Measurements from ENCODE around the gene BCAS1.

Gene BCAS1

DNA sequence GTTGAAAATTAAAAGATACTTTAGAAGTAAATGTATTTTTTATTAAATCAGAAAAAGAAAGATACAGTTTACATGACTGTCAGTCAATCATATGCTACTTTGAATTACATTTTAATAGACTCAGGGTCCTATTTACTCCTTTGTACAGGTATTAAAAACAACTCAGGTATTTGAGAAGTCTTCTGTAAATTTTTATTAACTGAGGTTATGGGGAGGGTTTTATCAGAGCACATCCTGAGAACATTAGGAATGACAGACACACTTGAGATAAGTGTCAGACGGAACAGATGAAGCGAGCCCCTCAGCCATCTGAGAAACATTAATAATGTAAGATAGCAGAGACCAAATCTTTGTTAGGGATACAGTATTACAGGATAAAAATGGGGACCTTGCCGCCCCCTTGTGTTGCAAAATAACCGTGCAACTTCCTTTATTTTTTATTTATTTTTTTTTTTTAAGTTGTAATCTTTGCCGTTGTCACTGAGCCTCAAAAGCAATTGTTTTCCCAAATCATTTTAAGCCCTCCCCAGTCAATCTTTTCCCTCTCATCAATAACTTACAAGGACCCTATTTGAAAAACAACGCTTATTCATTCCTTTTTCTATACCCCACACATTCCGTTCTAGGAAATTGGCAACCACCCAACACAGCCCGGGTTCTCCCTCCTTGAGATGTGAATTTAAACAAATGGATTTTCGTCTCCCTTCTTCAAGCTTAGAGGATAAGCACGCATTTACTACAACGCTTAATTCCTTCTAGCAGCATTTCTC is 126.7 kb downstream of the BCAS1 start (continued):
- TF ChIP-seq ZNF654 (tag by site-specific recombination; IDR thresholded peaks at IDR 0.05; ENCODE audit: low read depth) (peak; percentile 55), ZNF121 (tag by site-specific recombination; IDR thresholded peaks at IDR 0.05) (no peak), SP7 (tag by site-specific recombination; IDR thresholded peaks at IDR 0.05) (peak; percentile 36; the same call in 1 of the 2 replicates), ZNF362 (tag by site-specific recombination; IDR thresholded peaks at IDR 0.05) (peak; percentile 47; the same call in 1 of the 2 replicates), ZNF394 (tag by site-specific recombination; IDR thresholded peaks at IDR 0.05; ENCODE audit: borderline replicate concordance) (no peak)

GRCh38 chr20:53942973-53943372 is 127.4 kb downstream of the BCAS1 start:
- ChIA-PET CTCF (no interaction called here), POLR2A (no interaction called here)
- Histone ChIP-seq H3K27ac (ENCODE audit: extremely low read depth, low read depth, low read length) (no peak overlapping the region), H3K9me3 (ENCODE audit: control insufficient read depth, insufficient read depth, low read depth, low read length) (no peaks in the 10 kb centered on the region), H3K4me3 (ENCODE audit: low read depth, low read length) (no peak overlapping the region), H3K36me3 (ENCODE audit: control insufficient read depth in 2 of 2, insufficient read depth in 1 of 2, low read length in 2 of 2) (no peaks in the 10 kb centered on the region), H3K4me1 (ENCODE audit: control insufficient read depth, insufficient read depth, low read length) (no peaks in the 10 kb centered on the region)
- TF ChIP-seq, protein P1, sequence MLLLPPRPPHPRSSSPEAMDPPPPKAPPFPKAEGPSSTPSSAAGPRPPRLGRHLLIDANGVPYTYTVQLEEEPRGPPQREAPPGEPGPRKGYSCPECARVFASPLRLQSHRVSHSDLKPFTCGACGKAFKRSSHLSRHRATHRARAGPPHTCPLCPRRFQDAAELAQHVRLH (tag by site-specific recombination; IDR thresholded peaks at IDR 0.05) = no peak
- TF ChIP-seq ZNF302 (tag by site-specific recombination; IDR thresholded peaks at IDR 0.05; ENCODE audit: low read depth) = no peak
- TF ChIP-seq, protein P2, sequence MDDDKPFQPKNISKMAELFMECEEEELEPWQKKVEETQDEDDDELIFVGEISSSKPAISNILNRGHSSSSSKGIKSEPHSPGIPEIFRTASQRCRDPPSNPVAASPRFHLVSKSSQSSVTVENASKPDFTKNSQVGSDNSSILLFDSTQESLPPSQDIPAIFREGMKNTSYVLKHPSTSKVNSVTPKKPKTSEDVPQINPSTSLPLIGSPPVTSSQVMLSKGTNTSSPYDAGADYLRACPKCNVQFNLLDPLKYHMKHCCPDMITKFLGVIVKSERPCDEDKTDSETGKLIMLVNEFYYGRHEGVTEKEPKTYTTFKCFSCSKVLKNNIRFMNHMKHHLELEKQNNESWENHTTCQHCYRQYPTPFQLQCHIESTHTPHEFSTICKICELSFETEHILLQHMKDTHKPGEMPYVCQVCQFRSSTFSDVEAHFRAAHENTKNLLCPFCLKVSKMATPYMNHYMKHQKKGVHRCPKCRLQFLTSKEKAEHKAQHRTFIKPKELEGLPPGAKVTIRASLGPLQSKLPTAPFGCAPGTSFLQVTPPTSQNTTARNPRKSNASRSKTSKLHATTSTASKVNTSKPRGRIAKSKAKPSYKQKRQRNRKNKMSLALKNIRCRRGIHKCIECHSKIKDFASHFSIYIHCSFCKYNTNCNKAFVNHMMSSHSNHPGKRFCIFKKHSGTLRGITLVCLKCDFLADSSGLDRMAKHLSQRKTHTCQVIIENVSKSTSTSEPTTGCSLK (tag by site-specific recombination; IDR thresholded peaks at IDR 0.05) = no peak
- TF ChIP-seq TRIM28 (IDR thresholded peaks at IDR 0.05; ENCODE audit: borderline replicate concordance, low read length) = no peak
- TF ChIP-seq ZNF776 (tag by site-specific recombination; IDR thresholded peaks at IDR 0.05; ENCODE audit: borderline replicate concordance) = no peak
- no peak for TF ChIP-seq ZNF37A (tag by site-specific recombination; IDR thresholded peaks at IDR 0.05)
- TF ChIP-seq ZNF155 (tag by site-specific recombination; IDR thresholded peaks at IDR 0.05) = no peak

DNA sequence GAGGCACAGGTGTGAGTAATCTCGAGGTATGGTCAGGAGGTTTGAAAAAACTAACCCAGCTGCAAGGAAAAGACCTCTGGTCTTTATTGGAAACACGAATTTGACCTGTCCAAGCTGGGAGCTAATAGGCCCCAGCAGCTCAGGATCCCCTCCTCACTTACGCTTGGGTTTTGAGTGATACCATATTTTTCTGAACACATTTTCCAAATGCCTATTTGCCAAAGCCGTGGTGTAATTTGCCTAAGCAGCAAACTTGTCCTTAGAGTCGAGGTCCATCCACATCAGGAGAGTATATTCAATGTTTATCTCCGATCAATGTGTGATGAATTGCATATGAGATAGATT is 128.0 kb downstream of the BCAS1 start:
- CTCF ChIA-PET = interaction anchor here (0.5 to 3.4 kb wide), 5 partner anchors 18 to 378 kb away, joined by 3 to 21 read pairs (median 3); no protein-coding TSS in a partner anchor
- H3K4me3 ChIP-seq (ENCODE audit: low read depth, low read length) = no peak overlapping the region

More for the DNA sequence above, 128.0 kb downstream of the BCAS1 start:
- POLR2A ChIA-PET = no interaction called here
- H3K4me1 ChIP-seq (ENCODE audit: control insufficient read depth, insufficient read depth, low read length) = no peaks in the 10 kb centered on the region
- TF ChIP-seq KLF16 (tag by site-specific recombination; IDR thresholded peaks at IDR 0.05) = no peak
- no peak for TF ChIP-seq ZNF416 (tag by site-specific recombination; IDR thresholded peaks at IDR 0.05)
- TF ChIP-seq, protein P3, sequence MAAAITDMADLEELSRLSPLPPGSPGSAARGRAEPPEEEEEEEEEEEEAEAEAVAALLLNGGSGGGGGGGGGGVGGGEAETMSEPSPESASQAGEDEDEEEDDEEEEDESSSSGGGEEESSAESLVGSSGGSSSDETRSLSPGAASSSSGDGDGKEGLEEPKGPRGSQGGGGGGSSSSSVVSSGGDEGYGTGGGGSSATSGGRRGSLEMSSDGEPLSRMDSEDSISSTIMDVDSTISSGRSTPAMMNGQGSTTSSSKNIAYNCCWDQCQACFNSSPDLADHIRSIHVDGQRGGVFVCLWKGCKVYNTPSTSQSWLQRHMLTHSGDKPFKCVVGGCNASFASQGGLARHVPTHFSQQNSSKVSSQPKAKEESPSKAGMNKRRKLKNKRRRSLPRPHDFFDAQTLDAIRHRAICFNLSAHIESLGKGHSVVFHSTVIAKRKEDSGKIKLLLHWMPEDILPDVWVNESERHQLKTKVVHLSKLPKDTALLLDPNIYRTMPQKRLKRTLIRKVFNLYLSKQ (tag by site-specific recombination; IDR thresholded peaks at IDR 0.05; ENCODE audit: borderline replicate concordance) = no peak
- no peak for TF ChIP-seq ZNF394 (tag by site-specific recombination; IDR thresholded peaks at IDR 0.05; ENCODE audit: borderline replicate concordance)
- no peak for TF ChIP-seq SP3 (tag by site-specific recombination; IDR thresholded peaks at IDR 0.05)
- no peak for TF ChIP-seq ZNF266 (tag by site-specific recombination; IDR thresholded peaks at IDR 0.05; ENCODE audit: low read depth)
- TF ChIP-seq, protein P4, sequence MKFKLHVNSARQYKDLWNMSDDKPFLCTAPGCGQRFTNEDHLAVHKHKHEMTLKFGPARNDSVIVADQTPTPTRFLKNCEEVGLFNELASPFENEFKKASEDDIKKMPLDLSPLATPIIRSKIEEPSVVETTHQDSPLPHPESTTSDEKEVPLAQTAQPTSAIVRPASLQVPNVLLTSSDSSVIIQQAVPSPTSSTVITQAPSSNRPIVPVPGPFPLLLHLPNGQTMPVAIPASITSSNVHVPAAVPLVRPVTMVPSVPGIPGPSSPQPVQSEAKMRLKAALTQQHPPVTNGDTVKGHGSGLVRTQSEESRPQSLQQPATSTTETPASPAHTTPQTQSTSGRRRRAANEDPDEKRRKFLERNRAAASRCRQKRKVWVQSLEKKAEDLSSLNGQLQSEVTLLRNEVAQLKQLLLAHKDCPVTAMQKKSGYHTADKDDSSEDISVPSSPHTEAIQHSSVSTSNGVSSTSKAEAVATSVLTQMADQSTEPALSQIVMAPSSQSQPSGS (tag by site-specific recombination; IDR thresholded peaks at IDR 0.05; ENCODE audit: low read depth) = no peak
- no peak for TF ChIP-seq ZNF426 (tag by site-specific recombination; IDR thresholded peaks at IDR 0.05)
- no peak for TF ChIP-seq ZNF670 (tag by site-specific recombination; IDR thresholded peaks at IDR 0.05; ENCODE audit: low read depth)
- TF ChIP-seq PRDM1 (tag by site-specific recombination; IDR thresholded peaks at IDR 0.05) = no peak
- TF ChIP-seq ZNF560 (tag by site-specific recombination; IDR thresholded peaks at IDR 0.05; ENCODE audit: borderline replicate concordance) = no peak
- no peak for TF ChIP-seq MYNN (tag by site-specific recombination; IDR thresholded peaks at IDR 0.05; ENCODE audit: borderline replicate concordance)
- H3K9me3 ChIP-seq (ENCODE audit: control insufficient read depth, insufficient read depth, low read depth, low read length) = no peaks in the 10 kb centered on the region
- no peaks in the 10 kb centered on the region for H3K36me3 ChIP-seq (ENCODE audit: control insufficient read depth in 2 of 2, insufficient read depth in 1 of 2, low read length in 2 of 2)
- no peak overlapping the region for H3K27ac ChIP-seq (ENCODE audit: extremely low read depth, low read depth, low read length)

All from HEK293 (cell line).